ENCODE measurements around the gene TNNC2. TPM values are rescaled to one million over a fixed set of nuclear protein-coding genes. Genes with fewer than 3 reads are reported as not detected.
"Not testable (repeated sequence)": the region's sequence is repeated elsewhere in the genome, so short reads cannot be mapped to it uniquely, and the experiment has no call there.

Gene TNNC2
- total and polyA plus RNA-seq, 2 donors (not counting 3 experiments of a cell fraction or from before 2014, with no cell fraction given), result 0.26 TPM; not detected in 1

GRCh38 chr20:45874576-45874975 lies 47.5 kb upstream of the TNNC2 start:
- dilution Hi-C loops (cut with MboI; ENCODE audit: extremely low pct_ligation_motif_present, low sequenced_read_pairs), result no loop called here
- ChIA-PET CTCF (interaction anchor here (1.2 to 1.9 kb wide), 2 partner anchors 10 to 41 kb away, joined by 5 to 6 read pairs; partner anchors contain the start of gene SNX21), POLR2A (no interaction called here)
- TF ChIP-seq CTCF (IDR thresholded peaks at IDR 0.05; ENCODE audit: extremely low read depth in 1 of 2, insufficient read depth in 1 of 2, low read depth in 1 of 2, low read length in 2 of 2) (no peak), POLR2AphosphoS5 (IDR thresholded peaks at IDR 0.05; ENCODE audit: insufficient read depth, low read depth, low read length) (no peak), MYC (IDR thresholded peaks at IDR 0.05; ENCODE audit: low read depth, low read length) (no peak), EZH2 (IDR thresholded peaks at IDR 0.05; ENCODE audit: borderline replicate concordance, low read depth, low read length, severe bottlenecking) (no peak), FOS (IDR thresholded peaks at IDR 0.05; ENCODE audit: borderline replicate concordance, insufficient read depth, low read length) (no peak), GATA2 (IDR thresholded peaks at IDR 0.05; ENCODE audit: insufficient read depth, insufficient read length, low read depth, low read length) (no peak), JUN (IDR thresholded peaks at IDR 0.05; ENCODE audit: borderline replicate concordance, insufficient read depth, insufficient read length, low read depth) (no peak), POLR2A (IDR thresholded peaks at IDR 0.05; ENCODE audit: low read depth, low read length) (no peak)
- TF ChIP-seq, protein P1, sequence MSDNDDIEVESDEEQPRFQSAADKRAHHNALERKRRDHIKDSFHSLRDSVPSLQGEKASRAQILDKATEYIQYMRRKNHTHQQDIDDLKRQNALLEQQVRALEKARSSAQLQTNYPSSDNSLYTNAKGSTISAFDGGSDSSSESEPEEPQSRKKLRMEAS (IDR thresholded peaks at IDR 0.05; ENCODE audit: insufficient read depth, insufficient read length), result no peak
- no TSS peak for BruUV-seq (replicated peaks)
- no peak overlapping the region for H3K4me2 ChIP-seq (ENCODE audit: insufficient read depth, low read length)
- no peaks in the 10 kb centered on the region for H3K79me2 ChIP-seq (ENCODE audit: control insufficient read depth, insufficient read depth, low read length)
- no peaks in the 10 kb centered on the region for H4K20me1 ChIP-seq (replicated peaks; ENCODE audit: control insufficient read depth, extremely low read depth, insufficient read depth, low read length)
- H3K4me1 ChIP-seq (ENCODE audit: control insufficient read depth, extremely low read depth, insufficient read depth, low read length), result no peaks in the 10 kb centered on the region
- H3K27ac ChIP-seq (ENCODE audit: insufficient read depth, low read depth, low read length), result no peak overlapping the region
- H3K9ac ChIP-seq (replicated peaks; ENCODE audit: extremely low read depth, insufficient read depth, low read length), result no peak overlapping the region
- H3K27me3 ChIP-seq (ENCODE audit: control insufficient read depth in 2 of 2, insufficient read depth in 2 of 2, low read length in 2 of 2), result no peaks in the 10 kb centered on the region
- DNase-seq (ENCODE audit: low read depth, low spot score) (no peak), FAIRE-seq (no peak)
- intact Hi-C loops (cut with micrococcal nuclease), result no loop called here
- no peaks in the 10 kb centered on the region for H3K9me3 ChIP-seq (replicated peaks; ENCODE audit: control insufficient read depth, insufficient read depth, low read length)
- no peaks in the 10 kb centered on the region for H3K9me1 ChIP-seq (replicated peaks; ENCODE audit: control insufficient read depth, extremely low read depth, insufficient read depth, low read length)
- peaks cover 0 to 13% of the 10 kb centered on the region in 2 experiments for H3K36me3 ChIP-seq (ENCODE audit: control insufficient read depth in 2 of 2, extremely low read depth in 1 of 2, insufficient read depth in 2 of 2, low read length in 2 of 2)
- no peak overlapping the region for H3K4me3 ChIP-seq (replicated peaks in 1 of 3; ENCODE audit: insufficient read depth in 1 of 3, low read depth in 1 of 3, low read length in 3 of 3)
- no peak overlapping the region for H2AFZ ChIP-seq (ENCODE audit: low read depth, low read length)

- CTCF ChIA-PET, result interaction anchor here (1.2 to 1.9 kb wide), 2 partner anchors 11 to 40 kb away, joined by 5 to 6 read pairs; partner anchors contain the start of gene SNX21
- H3K9me3 ChIP-seq (replicated peaks; ENCODE audit: control insufficient read depth, insufficient read depth, low read length); DNase-seq (ENCODE audit: low read depth, low spot score); H2AFZ ChIP-seq (ENCODE audit: low read depth, low read length); POLR2A ChIA-PET; H3K27ac ChIP-seq (ENCODE audit: insufficient read depth, low read depth, low read length); intact Hi-C loops (cut with micrococcal nuclease); H3K9me1 ChIP-seq (replicated peaks; ENCODE audit: control insufficient read depth, extremely low read depth, insufficient read depth, low read length); dilution Hi-C loops (cut with MboI; ENCODE audit: extremely low pct_ligation_motif_present, low sequenced_read_pairs); H3K4me3 ChIP-seq (replicated peaks in 1 of 3; ENCODE audit: insufficient read depth in 1 of 3, low read depth in 1 of 3, low read length in 3 of 3); BruUV-seq (replicated peaks); H3K9ac ChIP-seq (replicated peaks; ENCODE audit: extremely low read depth, insufficient read depth, low read length); H3K79me2 ChIP-seq (ENCODE audit: control insufficient read depth, insufficient read depth, low read length); H3K4me2 ChIP-seq (ENCODE audit: insufficient read depth, low read length); FAIRE-seq; H4K20me1 ChIP-seq (replicated peaks; ENCODE audit: control insufficient read depth, extremely low read depth, insufficient read depth, low read length); H3K4me1 ChIP-seq (ENCODE audit: control insufficient read depth, extremely low read depth, insufficient read depth, low read length); H3K27me3 ChIP-seq (ENCODE audit: control insufficient read depth in 2 of 2, insufficient read depth in 2 of 2, low read length in 2 of 2): not testable (repeated sequence)
- peaks cover 0 to 13% of the 10 kb centered on the region in 2 experiments for H3K36me3 ChIP-seq (ENCODE audit: control insufficient read depth in 2 of 2, extremely low read depth in 1 of 2, insufficient read depth in 2 of 2, low read length in 2 of 2)
These were observed 47.0 kb upstream of the TNNC2 start for GRCh38 chr20:45874104-45874481.

All from endothelial cell of umbilical vein (primary cell).